Ureter (tissue), 1 donor: ENCODE data around the gene CDCP2. TPM values are rescaled to one million over a fixed set of nuclear protein-coding genes. Genes with fewer than 3 reads are reported as not detected.
A peak's percentile ranks its signal among the peaks of the same experiment; 100 is the strongest.
"Not testable (repeated sequence)": the region's sequence is repeated elsewhere in the genome, so short reads cannot be mapped to it uniquely, and the experiment has no call there.

Experiments used
- DNase-seq: peaks from one replicate; pipeline ENCODE4 v3.0.0-alpha.2; 2020; ENCODE audit warnings: low spot score
- total RNA-seq: library from RNA; stranded (reverse); gene quantifications from one replicate; pipeline ENCODE4 v1.2.4, GENCODE V29; 2023
- donor health status: DM: yes; HTN: yes; CAD: no.

Gene CDCP2
- total RNA-seq, 1 donor from 2014 or later = 0.83 TPM

DNA sequence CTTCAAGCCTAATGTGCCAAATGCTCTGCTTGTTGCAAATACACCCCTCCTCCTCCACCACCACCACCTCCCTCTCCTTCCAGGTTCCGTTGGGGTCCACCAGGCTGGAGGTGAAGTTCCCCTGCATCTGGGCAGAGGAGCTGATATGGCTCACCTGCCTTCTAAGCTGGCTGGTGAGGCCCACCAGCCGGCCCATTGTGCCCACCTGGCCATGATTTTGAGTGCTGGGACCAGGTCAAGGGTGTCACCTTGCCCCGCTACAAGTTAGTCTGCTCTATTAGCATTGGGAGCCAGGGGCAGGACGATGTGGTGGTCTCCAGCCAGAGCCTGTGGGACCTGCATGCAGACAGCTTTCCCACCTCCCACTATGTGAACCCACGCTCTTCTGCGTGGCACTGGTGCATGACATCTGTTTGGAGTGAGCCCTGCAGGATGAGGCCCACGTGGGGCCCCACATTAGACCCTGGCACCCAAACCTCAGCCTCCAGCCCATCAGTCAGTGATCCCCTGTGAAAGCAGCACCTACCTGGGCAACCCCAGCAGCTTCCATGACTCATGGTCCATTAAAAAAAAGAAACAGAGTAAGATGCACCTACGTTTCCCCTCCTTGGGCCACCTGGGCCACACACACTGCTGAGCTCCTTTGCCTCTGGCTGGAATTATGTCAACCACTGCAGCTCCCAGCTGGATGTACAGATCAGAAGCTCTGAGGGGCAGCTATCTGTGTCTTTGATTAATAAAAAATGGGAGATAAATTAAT, 15.6 kb upstream of the CDCP2 start:
- no peak for DNase-seq

DNA sequence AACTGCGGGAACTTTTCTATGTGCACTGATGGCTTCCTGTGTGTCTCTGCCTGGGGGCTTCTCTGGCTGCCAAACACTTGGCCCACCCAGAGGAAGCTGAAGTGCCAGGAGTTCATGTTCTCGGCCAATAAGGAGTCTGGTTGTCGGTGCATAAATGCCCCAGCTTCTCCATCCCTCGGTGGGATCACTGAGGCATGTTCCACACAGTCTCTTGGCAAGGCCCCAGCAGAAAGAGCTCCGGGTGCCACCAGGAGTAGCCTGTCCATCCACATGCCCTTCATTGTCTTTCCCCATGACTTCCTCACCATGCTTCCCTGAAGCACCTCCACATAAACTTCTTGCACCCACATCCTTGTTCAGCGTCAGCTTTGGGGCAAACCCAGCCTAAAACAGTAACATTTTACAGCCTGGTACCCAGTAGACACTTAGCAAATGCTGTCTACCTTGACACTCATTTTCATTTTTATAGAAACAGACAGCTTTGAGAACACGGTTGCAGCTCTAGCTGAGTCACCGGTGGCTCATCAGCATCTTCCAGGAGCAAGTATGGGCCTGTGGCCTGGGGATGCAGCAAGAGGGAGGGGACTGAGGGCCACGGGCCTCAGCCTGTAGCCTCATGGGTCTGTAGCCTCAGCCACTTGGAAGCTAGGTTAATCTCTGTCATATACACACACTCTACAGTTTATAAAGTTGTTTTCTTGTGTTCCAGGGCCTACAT, 14.8 kb upstream of the CDCP2 start:
- DNase-seq = no peak

DNA sequence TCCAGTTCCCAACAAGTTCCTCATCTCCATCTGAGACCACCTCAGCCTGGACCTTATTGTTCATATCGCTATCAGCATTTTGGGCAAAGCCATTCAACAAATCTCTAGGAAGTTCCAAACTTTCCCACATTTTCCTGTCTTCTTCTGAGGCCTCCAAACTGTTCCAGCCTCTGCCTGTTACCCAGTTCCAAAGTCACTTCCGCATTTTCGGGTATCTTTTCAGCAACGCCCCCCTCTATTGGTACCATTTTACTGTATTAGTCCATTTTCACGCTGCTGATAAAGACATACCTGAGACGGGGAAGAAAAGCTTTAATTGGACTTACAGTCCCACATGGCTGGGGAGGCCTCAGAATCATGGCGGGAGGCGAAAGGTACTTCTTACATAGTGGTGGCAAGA, 13.6 kb upstream of the CDCP2 start:
- not testable (repeated sequence) for DNase-seq

DNA sequence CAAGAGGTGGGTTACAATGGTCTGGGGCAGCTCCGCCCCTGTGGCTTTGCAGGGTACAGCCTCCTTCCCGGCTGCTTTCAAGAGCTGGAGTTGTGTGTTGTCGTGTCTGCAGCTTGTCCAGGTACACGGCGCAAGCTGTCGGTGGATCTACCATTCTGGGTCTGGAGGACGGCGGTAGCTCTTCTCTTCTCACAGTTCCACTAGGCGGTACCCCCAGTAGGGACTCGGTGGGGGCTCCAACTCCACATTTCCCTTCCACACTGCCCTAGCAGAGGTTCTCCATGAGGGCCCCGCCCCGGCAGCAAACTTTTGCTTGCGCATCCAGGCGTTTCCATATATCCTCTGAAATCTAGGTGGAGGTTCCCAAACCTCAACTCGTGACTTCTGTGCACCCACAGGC, 12.3 kb upstream of the CDCP2 start:
- no peak for DNase-seq

DNA sequence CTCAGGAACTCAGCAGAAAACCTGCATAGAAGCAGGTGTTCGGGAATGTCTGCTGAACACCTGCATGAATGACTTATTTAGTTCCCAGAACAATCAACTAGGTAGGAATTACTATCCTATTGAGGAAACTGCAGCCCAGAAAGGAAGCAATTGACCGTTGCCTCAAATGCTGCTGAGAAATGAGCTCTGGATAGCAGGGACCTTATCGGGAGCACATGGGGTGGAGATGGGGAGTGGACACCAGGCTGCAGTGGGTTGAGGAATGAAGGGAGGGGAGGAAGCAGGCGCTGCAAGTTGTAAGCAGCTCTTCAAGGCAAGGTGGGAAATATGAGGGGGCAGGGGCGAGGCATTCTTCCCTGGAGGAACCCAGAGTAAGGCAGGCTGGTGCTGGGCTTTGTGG, 10.8 kb upstream of the CDCP2 start:
- DNase-seq = no peak

DNA sequence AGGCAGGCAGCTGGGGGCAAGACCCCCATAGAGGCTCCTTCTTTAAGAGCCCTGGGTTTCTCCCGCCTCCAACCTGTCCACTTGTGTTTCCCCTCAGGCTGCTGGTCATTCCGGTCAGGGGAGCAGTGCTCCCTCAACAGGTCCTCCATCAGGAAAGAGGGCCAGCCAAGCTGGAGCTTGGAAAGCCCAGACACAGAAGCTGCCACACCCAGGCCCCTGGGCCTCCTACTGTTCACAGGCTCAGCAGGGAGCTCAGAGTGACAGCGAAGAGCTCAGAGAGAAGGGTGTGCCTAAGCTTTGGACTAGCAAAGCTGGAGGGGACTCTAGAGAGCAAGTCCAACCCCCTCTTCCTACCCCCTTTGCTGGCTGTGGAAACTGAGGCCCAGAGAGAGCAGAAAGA, 10.3 kb upstream of the CDCP2 start:
- DNase-seq = no peak

DNA sequence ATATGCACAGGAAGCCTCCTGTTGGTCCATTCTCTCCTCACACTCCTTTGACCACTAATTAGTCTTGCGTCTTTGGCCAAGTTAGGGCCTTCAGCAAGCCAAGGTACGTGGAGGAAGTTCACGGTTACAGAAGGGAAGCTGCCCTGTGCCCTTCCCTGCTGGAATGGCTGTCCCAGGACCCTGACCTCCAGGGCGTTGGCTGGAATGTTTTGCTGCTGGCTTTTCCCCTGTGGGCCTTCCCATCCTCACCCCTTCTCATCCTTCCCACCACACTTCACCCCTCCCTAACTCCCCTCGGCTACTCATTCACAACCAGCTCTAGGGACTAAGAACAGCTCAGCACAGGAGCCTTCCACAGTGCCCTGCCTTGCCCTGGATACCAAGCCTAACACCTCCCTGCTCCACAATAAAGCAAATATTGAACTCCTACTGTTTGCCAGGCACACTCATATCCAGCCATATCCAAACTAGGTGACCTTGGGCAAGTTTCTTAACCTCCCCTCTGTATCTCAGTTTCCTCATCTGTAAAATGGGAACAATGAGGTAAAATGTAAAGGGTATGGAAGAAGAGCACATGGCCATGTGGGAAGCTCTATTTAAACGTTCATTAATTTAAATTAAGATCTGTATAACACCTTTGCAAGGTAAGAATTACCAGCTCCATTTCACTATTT, 8.8 kb upstream of the CDCP2 start:
- no peak for DNase-seq

DNA sequence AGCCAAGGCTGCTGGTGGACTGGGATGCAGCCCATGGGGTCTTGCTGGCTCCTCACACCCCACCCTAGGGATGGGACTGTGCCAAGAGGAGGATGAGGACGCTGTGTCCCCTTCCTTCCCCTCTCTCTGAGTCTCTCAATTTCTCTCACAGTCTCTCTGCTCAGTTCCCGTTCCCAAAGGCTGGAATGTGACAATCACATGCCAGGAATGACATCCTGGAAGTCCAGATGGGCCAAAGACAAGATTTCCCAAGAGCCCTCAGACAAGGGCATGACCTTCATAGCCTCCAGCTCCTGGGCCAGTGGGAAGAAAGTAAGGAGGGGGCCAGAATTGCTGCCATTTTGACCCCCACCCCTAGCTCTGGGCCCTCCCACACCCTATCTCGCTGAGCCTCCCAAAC, 7.6 kb upstream of the CDCP2 start:
- no peak for DNase-seq

DNA sequence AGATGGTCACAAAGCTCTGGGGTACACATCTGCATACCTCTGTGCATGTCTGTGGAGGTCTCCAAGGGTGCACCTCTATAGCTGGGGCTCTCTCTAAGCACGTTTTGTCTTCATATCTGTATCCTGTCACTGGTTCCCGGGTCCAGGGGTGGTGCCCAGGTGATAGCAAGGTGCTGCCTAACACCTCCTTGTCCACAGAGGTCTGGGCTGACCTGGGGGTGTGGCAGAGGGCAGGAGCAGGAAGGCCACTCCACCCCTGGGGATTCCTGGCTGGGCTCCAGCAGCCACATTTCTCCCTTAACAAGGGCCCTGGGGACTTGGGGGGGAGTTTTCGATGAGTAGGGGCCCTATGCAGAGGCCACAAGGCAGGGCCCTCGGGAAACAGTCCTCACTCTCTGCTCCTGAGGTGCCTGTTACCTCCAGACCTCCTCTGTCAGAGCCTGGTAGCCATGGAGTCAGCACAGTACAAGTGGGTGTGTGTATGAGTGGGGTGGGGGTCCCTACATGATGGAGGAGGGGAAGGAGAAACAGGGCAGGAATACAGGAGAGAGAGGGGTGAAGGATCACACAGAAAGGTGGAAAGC, 7.0 kb upstream of the CDCP2 start:
- DNase-seq = no peak

DNA sequence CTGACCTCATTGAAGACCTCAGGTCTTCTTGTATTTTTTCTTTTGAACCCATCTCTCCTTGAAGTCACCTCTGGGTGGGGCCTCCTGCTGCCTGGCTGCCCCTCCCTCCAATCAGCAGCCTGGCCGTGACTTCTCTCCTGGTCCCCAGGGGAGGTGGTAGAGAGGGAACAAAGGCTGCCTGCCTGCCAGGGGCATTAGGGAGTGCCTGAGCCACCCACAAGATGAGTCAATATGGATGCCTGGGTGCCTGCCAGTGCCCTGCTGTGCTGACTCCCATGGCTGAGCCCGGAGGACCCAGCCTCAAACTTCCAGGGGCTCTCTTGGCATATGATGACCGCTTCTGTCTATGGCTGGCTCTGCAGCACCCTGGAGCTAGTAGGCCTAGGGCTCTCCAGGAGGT, 5.3 kb upstream of the CDCP2 start:
- DNase-seq = no peak

DNA sequence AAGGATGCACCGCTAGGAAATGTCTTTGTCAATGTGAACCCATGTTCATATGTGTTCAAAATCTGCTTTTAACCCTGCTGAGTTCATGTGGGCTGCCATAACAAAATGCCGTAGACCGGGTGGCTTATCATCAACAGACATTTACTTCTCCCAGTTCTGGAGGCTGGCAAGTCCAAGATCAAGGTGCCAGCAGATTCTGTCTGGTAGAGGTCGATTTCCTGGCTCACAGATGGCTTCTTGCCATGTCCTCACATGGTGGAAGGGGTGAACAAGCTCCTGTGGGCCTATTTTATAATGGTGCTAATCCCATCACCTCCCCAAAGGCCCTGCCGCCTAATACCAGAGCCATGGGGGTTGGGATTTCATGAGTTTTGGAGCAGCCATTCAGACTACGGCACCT, 4.6 kb upstream of the CDCP2 start:
- no peak for DNase-seq

DNA sequence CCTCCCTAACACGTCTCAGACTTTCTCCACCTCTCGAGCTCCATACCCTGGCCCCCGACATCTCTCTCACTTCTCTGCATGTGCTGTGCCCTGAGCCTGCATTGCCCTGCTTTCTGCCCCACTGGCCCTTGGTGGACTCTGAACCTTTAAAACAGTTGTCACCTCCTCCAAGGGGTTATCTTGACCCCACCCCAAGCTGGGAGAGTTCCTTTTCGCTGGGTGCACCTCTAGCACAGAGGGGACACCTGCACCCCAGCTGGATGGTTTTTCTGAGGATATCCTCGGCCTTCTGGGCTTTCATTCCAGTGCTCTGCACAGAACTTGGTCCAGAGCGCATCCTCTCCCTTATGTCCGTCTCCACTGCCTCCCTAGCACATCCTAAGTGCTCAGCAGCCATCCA, 4.2 kb upstream of the CDCP2 start:
- DNase-seq = no peak

DNA sequence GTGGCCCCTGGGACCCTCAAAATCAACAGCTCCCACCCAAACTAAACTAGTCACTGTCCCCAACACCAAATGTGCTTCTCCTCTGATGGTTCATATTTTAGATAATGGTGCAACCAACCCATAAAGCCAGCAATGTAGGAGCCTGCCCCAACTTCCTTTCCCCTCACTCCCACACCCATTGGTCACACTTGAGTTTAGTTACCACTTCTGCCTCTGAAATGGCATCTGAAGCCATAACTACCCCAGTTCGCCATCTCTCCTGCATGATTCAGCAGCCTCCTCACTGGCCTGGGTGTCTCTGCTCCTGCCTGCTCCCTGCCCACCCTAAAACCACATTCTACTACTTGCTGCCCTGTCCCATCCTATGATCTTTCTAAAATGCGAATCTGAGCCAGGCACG, 3.4 kb upstream of the CDCP2 start:
- no peak for DNase-seq

DNA sequence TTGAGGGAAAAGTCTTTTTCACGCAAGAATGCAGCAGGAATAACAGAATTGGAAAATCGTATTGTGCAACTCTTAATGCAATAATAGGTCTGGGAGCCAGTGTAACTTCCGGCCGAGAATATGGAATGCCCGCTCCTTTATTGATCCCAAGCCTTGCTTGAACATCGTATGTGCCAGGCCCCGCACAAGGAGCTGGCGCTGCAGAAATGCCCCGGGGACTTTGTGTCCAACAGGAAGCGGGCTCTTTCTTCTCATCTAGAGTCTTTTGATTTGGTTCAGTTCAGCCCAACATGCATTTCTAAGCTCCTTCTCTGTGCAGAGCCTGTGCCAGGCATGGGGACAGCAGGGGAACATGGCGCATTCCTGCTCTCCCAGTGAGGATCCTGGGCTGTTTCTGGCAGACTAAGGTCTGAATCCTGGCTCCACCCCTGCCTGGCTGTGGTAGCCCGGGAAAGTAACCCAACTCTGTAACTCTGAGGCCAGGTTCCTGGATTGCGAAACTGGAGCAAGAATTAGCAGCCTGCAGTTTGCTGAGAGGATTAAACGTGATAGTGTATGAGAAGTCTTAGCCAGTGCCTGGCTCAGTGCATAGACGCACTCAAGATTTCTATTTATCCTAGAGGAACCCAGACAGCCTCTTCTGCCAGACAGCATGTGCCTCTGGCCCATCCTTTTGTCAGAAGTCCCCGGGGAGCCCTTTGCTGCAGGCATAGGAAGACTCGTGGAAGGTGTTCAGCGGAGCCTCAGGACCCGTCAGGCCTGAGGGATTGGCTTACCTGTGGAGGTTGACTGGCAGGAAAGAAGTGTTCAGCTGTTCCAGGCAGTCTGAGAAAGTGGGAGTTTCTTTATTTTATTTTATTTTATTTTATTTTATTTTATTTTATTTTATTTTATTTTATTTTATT, 987 bp upstream of the CDCP2 start:
- DNase-seq = peak; percentile 74

DNA sequence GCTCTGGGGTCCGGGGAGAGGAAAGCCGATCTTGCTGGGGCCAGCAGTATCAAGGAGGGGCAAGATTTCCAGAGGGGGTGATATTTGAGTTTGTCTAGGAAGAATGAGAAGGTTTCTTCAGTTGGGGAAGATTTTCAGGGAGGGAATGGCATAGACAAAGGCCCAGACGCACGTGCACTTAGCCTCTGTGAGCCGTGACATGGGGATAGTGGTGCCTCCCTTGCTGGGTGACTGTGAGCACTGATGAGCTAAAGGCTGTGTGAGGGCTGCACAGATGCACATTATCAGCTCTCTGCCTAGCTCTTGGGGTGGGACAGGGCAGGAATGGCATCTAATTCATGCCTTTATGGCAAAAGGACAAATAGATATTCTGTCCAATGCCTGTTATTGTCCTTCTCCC, 1.8 kb downstream of the CDCP2 start:
- no peak for DNase-seq

DNA sequence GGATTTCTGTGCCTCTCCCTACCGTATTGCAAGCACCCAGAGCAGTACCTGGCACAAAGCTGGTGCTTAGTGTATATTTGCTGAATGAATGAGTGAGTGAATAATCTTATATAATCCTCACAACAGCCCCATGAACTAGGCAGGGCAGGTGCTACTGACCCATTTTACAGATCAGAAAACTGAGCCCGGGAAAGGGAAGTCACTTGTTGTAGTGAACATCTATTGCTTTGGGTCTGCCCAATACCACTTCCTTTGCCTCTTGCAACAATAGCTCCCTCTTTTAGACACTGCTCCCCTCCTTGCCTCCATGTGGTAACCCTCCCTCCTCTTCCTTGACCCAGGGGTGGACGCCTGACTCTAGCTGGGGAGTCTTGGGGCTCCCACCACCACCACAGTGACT, 3.1 kb downstream of the CDCP2 start:
- no peak for DNase-seq

DNA sequence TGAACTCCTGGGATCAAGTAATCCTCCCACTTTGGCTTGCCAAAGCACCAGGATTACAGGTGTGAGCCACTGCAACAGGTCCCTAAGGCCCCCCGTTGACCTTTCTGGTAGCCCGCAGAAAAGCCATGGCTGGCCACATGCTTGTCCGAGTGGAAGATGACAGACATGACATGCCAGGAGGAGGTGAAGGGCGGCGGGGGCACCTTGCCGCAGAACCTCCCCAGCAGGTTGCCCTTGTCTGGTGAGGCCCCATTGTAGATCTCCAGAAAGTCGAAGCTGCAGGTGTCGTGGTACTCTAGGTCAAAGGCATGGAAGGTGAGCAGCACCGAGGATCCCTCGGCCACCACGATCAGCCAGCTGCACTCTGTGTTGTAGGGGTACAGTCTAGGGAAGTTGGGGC, 8.4 kb downstream of the CDCP2 start:
- DNase-seq = no peak

DNA sequence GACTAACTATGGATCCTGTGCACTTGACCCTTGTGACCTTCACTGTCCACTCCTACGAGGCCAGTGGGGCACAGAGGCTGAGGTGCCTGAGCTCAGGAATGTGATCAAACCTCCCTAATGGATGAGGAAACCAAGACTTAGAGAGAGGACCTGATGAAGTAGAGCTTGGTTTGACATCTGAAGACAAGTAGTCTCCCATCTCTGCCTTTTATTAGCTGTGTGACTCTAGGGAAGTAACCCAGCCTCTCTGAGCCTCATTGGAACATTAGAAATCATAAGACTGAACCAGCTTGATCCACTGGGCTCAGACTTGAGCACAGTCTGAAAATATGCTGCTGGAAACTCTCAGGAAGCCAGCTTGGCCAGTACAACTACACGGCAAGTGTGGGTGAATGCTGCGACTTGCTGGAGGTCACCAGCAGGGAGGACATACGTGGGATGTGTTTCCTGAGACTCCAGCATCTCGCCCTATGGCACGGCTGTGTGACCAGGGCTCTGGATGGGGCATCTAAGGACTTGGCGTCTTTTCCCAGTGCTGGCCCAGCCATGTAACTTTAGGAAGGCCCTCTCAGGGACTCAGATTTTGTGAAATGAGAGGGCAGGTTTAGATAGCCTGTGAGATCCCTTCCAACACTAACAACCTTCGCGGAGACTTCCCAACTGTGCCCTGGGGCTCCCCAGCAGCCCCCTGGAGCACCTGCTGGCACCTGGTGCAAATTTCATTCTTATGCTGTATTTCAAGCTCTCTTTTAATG, 10.5 kb downstream of the CDCP2 start:
- no peak for DNase-seq

DNA sequence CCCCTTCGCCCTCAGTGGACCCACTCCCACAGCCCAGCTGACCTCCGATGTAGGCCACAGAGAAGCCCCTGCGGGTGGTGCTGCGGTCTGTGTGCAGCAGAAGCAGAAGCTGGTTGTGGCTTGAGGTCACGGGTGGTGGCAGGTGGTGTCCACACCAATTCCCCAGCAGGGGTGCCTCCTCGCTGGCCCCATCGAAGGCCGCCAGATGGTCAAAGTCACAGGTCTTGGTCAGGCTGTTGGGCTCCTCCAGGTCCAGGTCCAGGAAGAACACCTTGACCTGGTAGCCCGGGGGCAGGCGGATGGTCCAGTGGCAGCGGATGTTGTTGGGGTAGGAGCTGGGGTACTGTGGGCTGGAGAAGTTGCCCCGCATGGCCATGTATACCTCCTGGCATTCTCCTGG, 13.1 kb downstream of the CDCP2 start:
- no peak for DNase-seq

DNA sequence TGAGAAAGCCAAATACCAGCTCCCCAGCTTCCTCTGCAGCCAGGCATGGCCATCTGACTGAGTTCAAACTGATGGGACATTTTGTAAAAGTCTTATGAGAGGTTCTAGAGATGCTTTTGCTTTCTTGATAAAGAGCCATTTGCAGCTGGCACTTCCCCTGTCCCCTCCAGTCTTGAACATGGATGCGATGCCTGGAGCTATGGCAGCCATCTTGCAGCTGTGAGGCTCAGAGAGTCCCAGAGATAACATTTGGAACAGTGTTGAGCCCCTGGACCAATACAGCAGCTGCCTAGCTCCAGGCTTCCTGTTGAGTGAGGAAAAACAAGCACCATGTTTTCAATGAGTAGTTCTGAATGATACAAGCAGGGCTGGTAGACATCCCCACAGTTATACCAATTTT, 13.8 kb downstream of the CDCP2 start:
- no peak for DNase-seq

DNA sequence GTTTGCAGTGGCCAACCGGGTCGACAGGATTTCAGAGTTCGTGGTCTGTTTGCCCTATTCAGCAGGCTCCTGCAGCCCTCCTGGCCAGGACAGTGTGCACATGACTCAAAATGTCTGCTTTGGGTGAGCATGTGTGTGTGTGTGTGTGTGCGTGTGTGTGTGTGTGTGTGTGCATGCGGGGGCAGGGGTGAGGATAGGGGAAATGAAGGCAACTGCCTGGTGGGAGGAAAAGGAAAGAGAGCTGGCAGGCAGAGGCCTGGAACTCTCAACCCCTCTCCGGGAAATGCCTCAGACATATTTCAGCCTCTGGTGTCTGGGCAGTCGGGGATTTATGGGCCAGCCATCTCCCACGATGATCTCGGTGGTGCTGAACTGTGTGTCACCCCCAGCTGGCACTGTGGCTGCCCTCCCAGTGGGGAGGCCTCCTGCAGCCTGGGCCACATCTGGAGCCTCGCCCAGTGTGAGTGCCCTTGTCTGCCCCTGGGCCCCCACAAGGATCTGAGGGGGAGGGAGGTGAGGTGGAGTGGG, 15.2 kb downstream of the CDCP2 start:
- no peak for DNase-seq
